Epithelial cell of prostate (primary cell): ENCODE results near the gene KLHL6.
A peak's percentile ranks its signal among the peaks of the same experiment; 100 is the strongest.
"Not testable (repeated sequence)": the region's sequence is repeated elsewhere in the genome, so short reads cannot be mapped to it uniquely, and the experiment has no call there.

Experiments used
- DNase-seq: peaks from one replicate; pipeline ENCODE4 v3.0.0-alpha.2; 2011; ENCODE audit warnings: low read depth, low spot score
- H3K27ac ChIP-seq: fragments of 450-650 bp; 2 replicates; pipeline ENCODE4 v1.5.1; 2017; ENCODE audit warnings: mild to moderate bottlenecking

The KLHL6 gene

GRCh38 chr3:183465710-183466109 lies 89.8 kb downstream of the KLHL6 start:
- H3K27ac ChIP-seq, DNase-seq: not testable (repeated sequence)

DNA sequence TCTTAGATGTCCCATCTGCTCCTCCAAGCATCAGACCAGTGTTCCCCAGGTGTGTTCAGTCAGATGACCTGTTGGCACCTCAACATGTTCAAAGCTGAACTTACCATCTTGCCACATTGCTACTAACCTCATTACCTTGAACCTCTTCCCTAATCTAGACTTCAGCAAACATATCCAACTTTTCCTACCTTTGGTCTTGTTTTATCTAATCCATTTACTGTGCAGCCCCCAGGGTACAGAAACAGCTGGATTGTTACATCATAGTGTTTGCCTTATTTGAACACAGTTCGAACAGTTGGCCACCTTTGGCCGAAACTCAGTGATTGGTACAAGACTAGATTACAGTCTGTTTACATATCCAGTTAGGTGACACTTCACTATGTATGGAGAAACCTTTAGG lies 91.0 kb downstream of the KLHL6 start:
- DNase-seq, result no peak
- H3K27ac ChIP-seq, result no peak overlapping the region

- H3K27ac ChIP-seq, result no peak overlapping the region
- no peak for DNase-seq
Measured at GRCh38 chr3:183460081-183461055, 95.1 kb downstream of the KLHL6 start.

- peak; percentile 40 for DNase-seq
- H3K27ac ChIP-seq, result no peak overlapping the region
Measured at GRCh38 chr3:183455089-183455488, 100.4 kb downstream of the KLHL6 start.

- no peak overlapping the region for H3K27ac ChIP-seq
- no peak for DNase-seq
Measured at GRCh38 chr3:183454064-183454463, 101.4 kb downstream of the KLHL6 start.

GRCh38 chr3:183449791-183450190 lies 105.7 kb downstream of the KLHL6 start:
- DNase-seq, result no peak
- no peak overlapping the region for H3K27ac ChIP-seq

DNA sequence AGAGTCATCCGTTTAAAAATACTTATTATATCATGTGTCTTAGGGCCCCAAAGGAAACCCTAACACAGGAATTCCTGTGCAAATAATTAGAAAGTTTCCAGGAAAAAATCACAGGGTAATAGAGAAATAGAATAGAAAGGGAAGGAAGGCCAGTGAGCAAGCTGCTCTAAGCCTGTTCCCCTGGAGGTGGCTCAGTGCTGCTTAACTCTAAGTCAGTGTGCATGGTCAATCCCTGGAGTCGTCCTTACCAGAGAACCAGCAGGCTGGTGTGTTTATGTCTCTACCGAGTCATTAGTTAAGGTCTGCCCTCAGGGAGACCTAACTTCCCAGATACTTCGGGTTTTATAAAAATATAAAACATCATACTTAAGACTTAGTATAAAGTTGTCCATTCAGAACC lies 106.1 kb downstream of the KLHL6 start:
- H3K27ac ChIP-seq, result no peak overlapping the region

DNA sequence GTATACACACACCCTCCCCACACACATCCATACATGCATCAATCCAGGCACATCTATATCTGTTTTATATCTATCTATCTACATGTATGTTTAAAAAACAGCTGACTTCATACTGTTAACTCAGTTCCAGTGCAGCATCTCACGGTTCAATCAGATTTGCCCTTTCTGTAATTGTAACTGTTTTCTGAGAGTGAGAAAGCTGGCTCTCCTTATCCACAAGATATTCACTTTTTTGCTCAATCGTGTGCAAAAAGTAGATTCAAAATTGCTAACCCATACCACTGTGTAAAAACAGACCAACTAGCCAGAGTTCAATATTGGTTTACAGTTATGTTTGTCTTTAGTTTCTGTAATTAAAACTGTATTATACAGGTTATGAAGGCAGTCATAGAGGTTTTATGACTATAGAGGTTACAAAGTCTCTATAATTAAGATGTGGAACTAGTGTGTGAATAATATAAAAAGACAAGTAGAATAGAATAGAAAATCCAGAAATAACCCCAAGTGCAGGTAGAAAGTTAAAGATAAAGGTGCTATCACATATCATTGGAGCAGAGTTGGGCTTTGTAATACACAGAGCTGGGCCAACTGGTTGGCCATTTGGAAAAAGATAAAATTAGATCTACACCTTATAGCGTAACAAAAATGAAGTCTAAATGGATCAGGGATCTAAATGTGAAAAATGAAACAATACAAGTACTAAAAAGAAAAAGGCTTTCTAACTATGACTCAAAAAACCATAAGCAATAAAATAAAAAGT lies 107.0 kb downstream of the KLHL6 start:
- H3K27ac ChIP-seq, result no peak overlapping the region
- DNase-seq, result no peak

More for the DNA sequence above, 106.1 kb downstream of the KLHL6 start:
- no peak for DNase-seq

DNA sequence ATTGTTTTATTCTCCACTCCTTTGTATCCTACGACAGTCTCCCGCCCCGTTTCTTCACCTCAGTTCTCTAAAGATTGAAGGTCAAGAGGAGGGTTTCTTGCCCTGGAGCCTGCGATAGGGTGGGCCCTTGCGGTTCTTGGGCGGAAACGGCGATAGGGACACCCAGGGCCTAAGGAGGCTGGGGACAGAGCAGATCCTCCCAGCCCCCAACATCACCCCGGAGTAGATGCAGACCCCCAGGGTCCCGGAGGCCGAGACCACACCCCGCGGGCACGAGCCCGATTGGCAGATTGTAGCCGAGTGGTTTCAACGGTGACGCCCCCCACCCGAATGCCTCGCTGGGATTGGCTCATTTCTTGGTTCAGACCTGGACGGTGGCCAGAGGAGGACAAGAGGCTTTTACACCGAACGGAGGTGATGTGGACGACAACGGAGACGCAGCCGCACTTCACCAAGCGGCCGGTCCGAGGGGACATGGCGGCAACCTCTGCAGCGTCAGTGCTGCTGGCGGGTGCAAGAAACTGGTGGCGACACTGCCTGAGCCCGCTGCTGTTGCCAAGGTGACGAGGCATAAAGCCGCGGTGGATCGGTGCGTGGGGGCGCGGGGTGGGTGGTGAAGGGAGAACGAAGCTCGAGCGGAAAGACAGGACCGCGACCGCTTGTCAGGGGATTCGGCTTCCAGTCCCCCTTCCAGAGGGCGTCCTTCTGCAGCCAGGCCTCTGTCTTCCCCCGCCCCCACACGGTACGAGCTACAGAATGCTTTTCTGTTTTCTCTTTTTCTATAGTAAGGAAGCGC lies 108.1 kb downstream of the KLHL6 start:
- DNase-seq, result no peak
- no peak overlapping the region for H3K27ac ChIP-seq

- H3K27ac ChIP-seq, result no peak overlapping the region
- DNase-seq, result no peak
Measured at GRCh38 chr3:183446838-183447205, 108.7 kb downstream of the KLHL6 start.

GRCh38 chr3:183444748-183445147 lies 110.8 kb downstream of the KLHL6 start:
- no peak overlapping the region for H3K27ac ChIP-seq
- no peak for DNase-seq

GRCh38 chr3:183443395-183444385 lies 111.8 kb downstream of the KLHL6 start:
- DNase-seq, result no peak
- H3K27ac ChIP-seq, result no peak overlapping the region

DNA sequence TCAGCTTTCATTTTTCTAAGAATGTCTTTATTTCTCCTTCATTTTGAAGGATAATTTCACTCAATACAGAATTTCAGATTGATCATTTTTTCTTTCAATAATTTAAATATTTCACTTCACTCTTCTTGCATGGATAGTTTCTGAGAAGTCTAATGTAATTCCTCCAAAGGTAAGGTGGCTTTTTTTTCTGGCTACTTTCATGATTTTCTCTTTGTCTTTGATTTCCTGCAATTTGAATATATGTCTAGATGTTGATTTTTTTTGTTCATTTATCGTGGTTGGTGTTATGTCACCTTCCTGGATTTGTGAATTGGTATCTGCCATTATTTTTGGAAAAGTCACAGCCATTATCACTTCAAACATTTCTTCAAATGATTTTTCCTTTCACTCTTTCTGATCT lies 112.5 kb downstream of the KLHL6 start:
- H3K27ac ChIP-seq, result no peak overlapping the region
- DNase-seq, result no peak

DNA sequence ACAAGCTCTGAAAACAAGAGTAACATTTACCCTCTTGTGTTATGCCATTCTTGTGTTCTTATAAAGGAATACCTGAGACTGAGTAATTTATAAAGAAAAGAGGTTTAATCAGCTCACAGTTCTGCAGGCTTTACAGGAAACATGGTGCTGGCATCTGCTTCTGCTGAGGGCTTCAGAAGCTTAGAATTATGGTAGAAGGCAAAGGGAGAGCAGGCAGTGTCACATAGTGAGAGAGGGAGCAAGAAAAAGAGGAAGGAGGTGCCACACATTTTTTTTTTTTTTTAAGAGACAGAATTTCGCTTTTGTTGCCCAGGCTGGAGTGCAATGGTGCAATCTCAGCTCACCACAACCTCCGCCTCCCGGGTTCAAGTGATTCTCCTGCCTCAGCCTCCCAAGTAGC lies 115.0 kb downstream of the KLHL6 start:
- DNase-seq, H3K27ac ChIP-seq: not testable (repeated sequence)

DNA sequence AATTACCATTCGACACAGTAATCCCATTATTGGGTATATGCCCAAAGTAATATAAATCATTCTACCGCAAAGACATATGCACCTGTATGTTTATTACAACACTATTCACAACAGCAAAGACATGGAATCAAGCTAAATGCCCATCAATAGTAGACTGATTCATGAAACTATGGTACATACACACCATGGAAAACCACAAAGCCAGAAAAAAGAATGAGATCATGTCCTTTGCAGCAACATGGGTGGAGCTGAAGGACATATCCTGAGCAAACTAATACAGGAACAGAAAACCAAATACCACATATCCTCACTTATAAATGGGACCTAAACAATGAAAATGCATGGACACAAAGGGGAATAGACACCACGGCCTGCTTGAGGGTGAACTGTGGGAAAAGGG lies 116.0 kb downstream of the KLHL6 start:
- H3K27ac ChIP-seq, result no peak overlapping the region
- DNase-seq, result no peak

- no peak for DNase-seq
- no peak overlapping the region for H3K27ac ChIP-seq
Measured at GRCh38 chr3:183438735-183439134, 116.8 kb downstream of the KLHL6 start.

DNA sequence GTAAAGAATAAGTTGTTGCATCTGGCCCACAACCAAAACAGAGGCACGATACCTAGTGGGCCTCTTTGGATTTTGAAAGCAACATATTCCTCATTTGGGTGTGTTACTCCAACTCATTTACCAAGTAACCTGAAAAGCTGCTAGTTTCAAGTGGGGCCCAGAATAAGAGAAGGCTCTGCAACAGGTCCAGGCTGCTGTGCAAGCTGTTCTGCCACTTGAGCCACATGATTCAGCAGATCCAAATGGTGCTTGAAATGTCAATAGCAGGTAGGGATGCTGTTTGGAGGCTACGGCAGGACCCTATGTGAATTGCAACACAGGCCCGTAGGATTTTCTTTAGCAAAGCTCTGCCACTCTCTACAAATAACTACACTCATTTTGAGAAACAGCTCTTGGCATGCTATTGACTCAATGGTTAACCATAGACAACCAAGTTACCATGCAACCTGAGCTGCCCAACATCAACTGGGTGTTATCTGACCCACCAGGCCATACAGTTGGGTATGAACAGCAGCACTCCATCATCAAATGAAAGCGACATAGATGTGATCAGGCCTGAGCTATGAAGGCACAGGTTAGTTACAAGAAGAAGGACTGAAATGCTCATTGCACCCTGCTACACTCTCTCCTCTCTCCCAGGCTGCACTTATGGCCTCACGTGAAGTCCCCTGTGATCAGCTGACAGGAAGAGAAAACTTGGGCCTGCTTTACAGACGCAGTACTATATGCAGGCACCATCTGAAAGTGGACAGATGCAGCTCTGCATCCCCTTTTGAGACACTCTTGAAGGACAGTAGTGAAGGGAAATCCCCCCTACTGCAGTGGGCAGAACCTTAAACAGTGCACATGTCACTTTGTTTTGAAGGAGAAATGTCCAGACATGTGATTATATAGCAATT lies 117.6 kb downstream of the KLHL6 start:
- no peak for DNase-seq
- no peak overlapping the region for H3K27ac ChIP-seq
